Muscle layer of duodenum (tissue), 2 donors: ENCODE results near the gene H1-8.

ENCODE experiments used
- H3K27ac ChIP-seq: one replicate; pipeline ENCODE4 v1.7.0; 2013; ENCODE audit warnings: mild to moderate bottlenecking, low read length
- H3K27me3 ChIP-seq: one replicate; pipeline ENCODE4 v1.7.0; 2013; ENCODE audit warnings: low read depth, mild to moderate bottlenecking, control low read depth, low read length
- H3K36me3 ChIP-seq, 2 donors: one replicate each; pipeline ENCODE4 v1.7.0; 2013; ENCODE audit warnings: low read length in 2 of 2, control low read depth in 1 of 2, mild to moderate bottlenecking in 1 of 2; ENCODE audit not compliant: insufficient read depth in 2 of 2, control insufficient read depth in 1 of 2
- H3K4me1 ChIP-seq, 2 donors: one replicate each; pipeline ENCODE4 v1.7.0; 2013; ENCODE audit warnings: low read length in 2 of 2, mild to moderate bottlenecking in 2 of 2, control low read depth in 1 of 2, moderate library complexity in 1 of 2; ENCODE audit not compliant: insufficient read depth in 2 of 2, control insufficient read depth in 1 of 2
- H3K4me3 ChIP-seq, 2 donors: one replicate each; pipeline ENCODE4 v1.7.0; 2013; ENCODE audit warnings: low read length in 2 of 2, low read depth in 1 of 2, mild to moderate bottlenecking in 1 of 2
- H3K9me3 ChIP-seq, 2 donors: one replicate each; pipeline ENCODE4 v1.7.0; 2013; ENCODE audit warnings: low read length in 2 of 2, control low read depth in 1 of 2, mild to moderate bottlenecking in 1 of 2; ENCODE audit not compliant: control insufficient read depth in 1 of 2
- donor health status: healthy.

Gene H1-8

DNA sequence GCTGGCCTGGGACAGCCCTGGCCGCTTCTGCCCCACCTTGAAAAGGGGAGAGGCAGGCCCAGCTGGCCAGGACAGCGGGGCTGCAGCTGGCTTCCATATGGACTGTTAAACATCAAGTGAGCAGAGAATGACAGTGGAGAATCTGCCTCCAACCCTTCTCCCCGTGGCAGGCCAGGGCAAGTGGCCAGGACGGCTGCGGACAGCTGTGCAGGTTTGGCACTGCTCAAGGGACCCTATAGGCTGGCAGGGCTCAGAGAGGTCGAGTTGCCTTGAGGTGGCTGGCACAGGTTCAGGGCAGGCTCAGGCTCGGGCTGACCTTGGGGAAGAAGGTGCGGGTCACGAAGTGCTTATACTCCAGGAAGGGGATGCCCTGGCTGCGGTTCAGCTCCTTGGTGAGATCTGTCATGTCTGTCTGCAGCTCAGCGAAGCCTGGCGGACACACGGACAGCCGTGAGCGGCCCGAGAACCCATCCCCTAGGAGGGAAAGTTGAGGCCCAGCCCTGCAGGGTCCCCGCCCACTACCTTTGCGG lies 24.3 kb downstream of the H1-8 start:
- peaks cover 0 to 29% of the 10 kb centered on the region in 2 donors for H3K4me1 ChIP-seq
- H3K27ac ChIP-seq, result no peak overlapping the region
- peaks cover 16 to 51% of the 10 kb centered on the region in 2 donors for H3K36me3 ChIP-seq
- no peak overlapping the region for H3K4me3 ChIP-seq
- H3K27me3 ChIP-seq, result no peaks in the 10 kb centered on the region
- no peaks in the 10 kb centered on the region for H3K9me3 ChIP-seq

DNA sequence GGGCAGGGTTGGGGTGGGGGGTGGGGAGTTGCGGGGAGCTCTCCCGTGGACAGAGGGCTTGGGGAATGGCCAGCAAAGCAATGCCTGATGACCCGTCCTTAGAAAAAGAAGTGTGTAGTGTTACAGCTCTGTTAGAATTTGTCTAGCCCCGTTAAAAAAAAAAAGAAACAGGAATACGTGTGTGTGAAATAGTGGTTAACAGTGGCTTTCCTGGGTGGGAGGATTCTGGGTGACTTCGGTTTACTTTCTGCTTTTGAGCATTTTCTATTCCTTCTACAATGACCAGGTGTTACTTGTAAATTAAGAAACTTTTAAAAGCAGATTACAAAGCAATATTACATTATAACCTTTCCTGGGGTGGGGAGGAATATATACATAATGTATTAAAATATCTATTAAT lies 25.0 kb downstream of the H1-8 start:
- H3K36me3 ChIP-seq, result peaks cover 9 to 51% of the 10 kb centered on the region in 2 donors
- H3K27ac ChIP-seq, result no peak overlapping the region

DNA sequence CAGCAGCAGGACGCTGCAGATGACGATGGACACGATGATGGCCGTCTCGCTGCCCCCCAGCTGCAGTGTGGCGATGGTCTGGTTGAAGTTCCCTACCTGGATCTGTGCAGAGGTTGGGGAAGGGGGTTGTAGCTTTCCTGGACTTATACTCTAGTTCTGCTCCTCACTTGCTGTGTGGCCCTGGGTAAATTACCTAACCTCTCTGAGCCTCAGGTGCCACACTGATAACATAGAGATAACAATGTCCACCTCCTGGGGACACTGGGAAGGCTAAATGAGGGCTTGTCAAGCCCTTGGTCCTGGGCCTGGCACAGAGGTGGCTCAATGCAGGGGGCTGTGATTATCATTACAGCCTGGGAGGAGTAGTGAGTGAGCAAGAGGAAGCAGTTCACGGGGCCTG lies 26.9 kb downstream of the H1-8 start:
- no peaks in the 10 kb centered on the region for H3K27me3 ChIP-seq
- peaks cover 4 to 58% of the 10 kb centered on the region in 2 donors for H3K36me3 ChIP-seq
- peaks cover 0 to 20% of the 10 kb centered on the region in 2 donors for H3K4me1 ChIP-seq
- H3K4me3 ChIP-seq, result no peak overlapping the region
- no peak overlapping the region for H3K27ac ChIP-seq
- no peaks in the 10 kb centered on the region for H3K9me3 ChIP-seq

More for the DNA sequence above, 25.0 kb downstream of the H1-8 start:
- no peaks in the 10 kb centered on the region for H3K9me3 ChIP-seq
- H3K4me3 ChIP-seq, result no peak overlapping the region
- H3K27me3 ChIP-seq, result no peaks in the 10 kb centered on the region
- peaks cover 0 to 29% of the 10 kb centered on the region in 2 donors for H3K4me1 ChIP-seq

DNA sequence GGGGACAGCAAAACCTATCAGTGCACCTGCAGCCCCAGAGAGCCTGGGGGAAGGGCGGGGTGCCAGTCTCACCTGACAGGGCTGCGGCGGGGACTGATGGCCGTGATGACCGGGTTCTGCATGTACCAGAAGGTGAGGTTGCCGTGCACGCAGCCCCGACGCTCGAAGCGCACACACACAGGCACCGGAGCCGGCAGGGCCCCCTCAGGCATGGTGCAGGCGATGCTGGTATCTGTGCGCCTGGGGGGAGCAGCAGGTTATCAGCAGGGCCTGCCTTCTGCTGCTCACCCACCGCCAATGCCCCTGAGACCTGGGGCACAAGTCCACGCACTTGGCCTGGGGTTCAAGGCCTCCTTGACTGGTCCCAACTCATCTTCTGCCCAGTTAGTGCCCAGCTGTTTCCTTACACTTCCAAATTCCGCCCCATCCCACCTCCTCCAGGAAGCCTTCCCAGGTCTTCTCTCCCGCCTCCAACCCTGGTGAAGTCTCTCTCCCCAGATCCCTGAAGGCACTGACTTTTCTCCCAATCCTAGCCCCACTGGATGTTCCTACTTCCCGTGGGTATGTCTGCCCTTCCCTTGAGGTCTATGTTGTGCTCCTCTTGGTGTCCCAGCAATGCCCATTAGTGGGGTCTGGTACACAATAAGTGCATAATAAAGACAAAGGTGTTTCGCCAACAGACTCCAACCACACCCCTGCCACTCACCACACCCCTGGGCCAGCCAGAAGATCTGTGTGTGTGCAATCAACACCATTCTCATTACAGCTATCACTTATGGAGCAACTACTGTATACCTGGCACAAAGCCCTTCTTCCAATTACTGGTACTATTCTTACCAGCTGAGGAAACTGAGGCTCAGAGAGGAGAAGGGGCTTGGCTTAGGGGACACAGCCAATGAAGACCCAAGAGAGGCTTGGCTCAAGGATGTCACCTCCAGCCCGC lies 28.9 kb downstream of the H1-8 start:
- Histone ChIP-seq H3K36me3 (peaks cover 0 to 47% of the 10 kb centered on the region in 2 donors), H3K27ac (no peak overlapping the region)

DNA sequence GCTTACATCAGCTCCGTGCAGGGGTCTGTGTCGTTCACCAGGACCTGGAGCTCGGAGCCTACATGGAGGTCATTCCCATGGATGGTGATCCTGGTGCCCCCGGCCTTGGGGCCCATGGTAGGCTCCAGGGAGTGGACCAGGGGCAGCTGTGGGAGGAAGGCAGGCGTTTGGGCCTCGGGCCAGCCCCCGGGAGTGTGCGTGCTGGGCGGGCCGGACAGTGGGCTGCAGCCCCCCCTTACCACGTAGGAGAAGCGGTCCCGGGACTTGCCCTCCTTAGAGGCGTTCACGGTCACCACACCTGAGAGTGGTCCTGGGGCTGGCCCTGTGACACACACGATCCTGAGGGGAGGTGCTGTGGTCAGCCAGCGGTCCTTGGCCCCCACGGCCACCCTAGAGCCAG lies 29.6 kb downstream of the H1-8 start:
- no peak overlapping the region for H3K27ac ChIP-seq
- no peaks in the 10 kb centered on the region for H3K27me3 ChIP-seq
- peaks cover 0 to 42% of the 10 kb centered on the region in 2 donors for H3K36me3 ChIP-seq
- no peaks in the 10 kb centered on the region for H3K9me3 ChIP-seq
- H3K4me3 ChIP-seq, result no peak overlapping the region
- H3K4me1 ChIP-seq, result peaks cover 6% of the 10 kb centered on the region in 2 donors

More for the DNA sequence above, 28.9 kb downstream of the H1-8 start:
- no peaks in the 10 kb centered on the region for H3K27me3 ChIP-seq
- H3K4me3 ChIP-seq, result no peak overlapping the region
- no peaks in the 10 kb centered on the region for H3K9me3 ChIP-seq
- H3K4me1 ChIP-seq, result peaks cover 6 to 10% of the 10 kb centered on the region in 2 donors

DNA sequence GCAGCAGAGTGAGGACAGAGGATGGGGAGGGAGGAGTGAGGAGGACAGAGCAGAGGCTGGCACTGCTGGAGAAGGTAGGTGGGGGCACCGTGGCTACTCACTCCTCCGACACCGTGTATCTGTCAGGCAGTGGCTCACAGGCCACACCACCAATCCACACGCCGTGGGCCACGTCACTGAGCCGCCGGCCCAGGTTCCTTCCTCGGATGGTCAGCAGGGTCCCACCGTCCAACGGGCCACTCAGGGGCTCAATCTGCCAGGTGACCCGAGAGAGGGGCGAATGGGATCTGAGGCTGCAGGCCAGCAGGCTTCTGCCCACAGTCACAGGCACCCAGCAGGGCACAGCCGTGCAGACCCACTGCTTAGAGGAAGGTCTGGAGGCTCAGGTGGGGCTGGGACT lies 30.5 kb downstream of the H1-8 start:
- Histone ChIP-seq H3K4me1 (peaks cover 6 to 12% of the 10 kb centered on the region in 2 donors), H3K4me3 (no peak overlapping the region), H3K9me3 (no peaks in the 10 kb centered on the region), H3K36me3 (peaks cover 0 to 42% of the 10 kb centered on the region in 2 donors), H3K27me3 (no peaks in the 10 kb centered on the region), H3K27ac (no peak overlapping the region)

DNA sequence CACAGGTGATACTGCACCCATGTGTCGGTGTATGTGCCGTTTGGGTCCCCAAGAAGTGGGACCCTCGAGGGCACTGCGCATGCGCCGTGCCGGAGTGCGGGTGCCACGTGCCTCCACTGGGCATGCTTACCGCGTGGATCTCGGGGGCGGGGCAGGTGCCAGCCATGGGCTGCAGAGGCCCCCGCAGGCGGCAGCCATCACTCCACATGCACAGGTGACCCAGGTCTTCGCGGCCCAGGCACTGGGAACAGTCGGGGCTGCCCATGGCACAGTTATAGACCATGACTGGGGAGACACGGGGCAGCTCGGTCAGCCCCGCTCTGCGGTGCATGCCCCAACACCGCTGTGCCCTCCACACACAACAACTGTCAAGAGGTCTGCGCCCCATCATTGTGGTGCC lies 31.2 kb downstream of the H1-8 start:
- H3K27me3 ChIP-seq, result no peaks in the 10 kb centered on the region
- H3K9me3 ChIP-seq, result no peaks in the 10 kb centered on the region
- no peak overlapping the region for H3K27ac ChIP-seq
- H3K4me3 ChIP-seq, result no peak overlapping the region
- peaks cover 6 to 18% of the 10 kb centered on the region in 2 donors for H3K4me1 ChIP-seq
- peaks cover 0 to 42% of the 10 kb centered on the region in 2 donors for H3K36me3 ChIP-seq

DNA sequence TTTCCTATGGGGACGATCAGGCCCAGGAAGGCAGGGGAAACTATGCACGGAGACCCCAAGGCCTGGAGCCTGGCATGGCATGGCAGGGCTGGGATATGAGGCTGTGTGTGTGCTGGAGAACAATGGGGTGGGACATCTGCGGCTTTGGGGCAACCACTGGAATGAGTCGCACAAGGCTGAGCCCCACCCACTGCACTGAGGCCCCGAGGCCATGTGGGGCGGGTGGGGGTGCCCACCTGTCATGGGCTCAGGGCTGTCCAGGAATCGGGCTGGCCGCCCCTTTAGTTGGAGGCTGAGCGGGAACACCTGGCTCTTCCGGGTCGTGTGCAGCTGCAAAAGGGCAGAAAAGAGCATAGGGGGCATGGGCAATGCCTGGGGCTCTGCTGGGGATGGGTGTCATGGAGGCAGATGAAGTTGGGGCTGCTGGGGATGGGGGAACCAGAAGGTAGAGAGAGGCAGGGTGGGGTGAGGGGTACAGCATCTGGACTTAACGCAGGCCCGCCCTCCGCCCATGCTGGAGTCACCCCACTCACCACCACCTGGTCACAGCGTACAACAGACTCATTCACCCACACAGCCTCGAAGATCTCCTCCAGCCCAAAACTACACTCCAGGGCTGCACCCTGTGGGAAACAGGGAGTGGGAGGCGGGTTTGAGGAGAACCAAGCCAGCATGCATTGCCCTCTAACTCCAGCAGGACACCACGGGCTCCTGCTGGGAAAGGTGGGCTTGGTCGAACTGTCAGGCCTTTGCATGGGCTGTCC lies 32.4 kb downstream of the H1-8 start:
- H3K27me3 ChIP-seq, result no peaks in the 10 kb centered on the region
- H3K9me3 ChIP-seq, result no peaks in the 10 kb centered on the region
- H3K36me3 ChIP-seq, result peaks cover 0 to 35% of the 10 kb centered on the region in 2 donors
- H3K4me1 ChIP-seq, result peaks cover 6 to 18% of the 10 kb centered on the region in 2 donors
- no peak overlapping the region for H3K4me3 ChIP-seq
- no peak overlapping the region for H3K27ac ChIP-seq

DNA sequence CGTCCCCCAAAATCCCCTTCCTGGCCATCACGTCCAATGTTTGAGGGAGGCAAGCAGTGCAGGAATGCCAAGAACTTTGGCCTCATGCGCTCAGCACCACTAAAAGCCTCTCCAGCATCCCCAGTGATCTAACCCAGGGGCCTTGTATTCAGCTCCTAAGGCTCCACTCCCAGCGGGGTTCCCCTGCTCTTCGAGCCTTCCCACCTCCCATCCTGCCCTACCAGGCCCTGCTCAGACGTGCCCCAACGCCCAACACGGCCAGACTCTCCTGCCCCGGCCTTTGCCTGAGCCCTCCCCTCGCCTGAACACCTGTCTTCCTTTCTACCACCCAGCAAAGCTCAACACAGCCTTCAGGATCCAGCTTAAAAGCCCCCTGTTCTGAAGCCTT lies 33.0 kb downstream of the H1-8 start:
- no peak overlapping the region for H3K4me3 ChIP-seq
- H3K4me1 ChIP-seq, result peaks cover 6 to 18% of the 10 kb centered on the region in 2 donors
- peaks cover 0 to 30% of the 10 kb centered on the region in 2 donors for H3K36me3 ChIP-seq
- no peak overlapping the region for H3K27ac ChIP-seq
- H3K9me3 ChIP-seq, result no peaks in the 10 kb centered on the region
- no peaks in the 10 kb centered on the region for H3K27me3 ChIP-seq

DNA sequence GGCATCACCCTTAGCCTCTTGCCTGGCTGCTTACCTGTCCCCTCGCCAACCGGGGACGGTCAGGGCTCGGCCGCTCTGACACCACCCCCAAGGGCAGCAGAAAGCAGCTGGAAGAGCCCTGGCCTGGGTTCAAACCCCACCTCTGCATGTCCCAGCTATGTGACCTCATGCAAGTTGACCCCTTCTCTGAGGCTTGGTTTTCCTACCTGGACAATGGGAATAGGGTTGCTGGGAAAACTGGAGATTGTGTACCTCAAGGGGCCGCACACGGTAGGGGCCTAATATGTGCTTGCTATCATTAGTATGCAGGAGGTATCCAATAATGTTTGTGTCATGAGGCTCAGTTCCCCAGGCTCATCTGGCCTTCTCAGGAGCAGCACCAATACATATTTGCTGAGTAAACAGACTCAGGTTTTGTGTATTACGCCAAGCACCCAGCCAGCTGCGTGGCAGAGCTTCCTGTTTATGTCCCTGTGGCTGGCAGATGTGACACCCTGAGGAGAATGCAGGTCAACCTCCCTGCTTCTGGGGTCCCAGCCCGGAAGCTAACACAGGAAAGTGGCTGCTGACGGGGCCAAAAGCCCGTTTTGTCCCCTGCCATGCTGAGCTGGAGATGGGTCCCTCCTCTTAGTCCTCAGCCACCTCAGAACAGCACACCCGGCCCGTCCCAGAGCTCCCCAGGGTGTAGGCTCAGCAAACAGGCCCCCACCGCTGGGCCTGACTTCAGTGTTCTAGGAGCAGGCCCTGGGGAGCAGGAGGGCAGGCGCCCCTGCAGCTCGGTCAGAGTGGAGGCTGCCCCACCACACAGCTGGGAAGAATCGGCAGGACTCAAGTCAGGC lies 33.8 kb downstream of the H1-8 start:
- H3K36me3 ChIP-seq, result peaks cover 0 to 22% of the 10 kb centered on the region in 2 donors
- H3K27me3 ChIP-seq, result no peaks in the 10 kb centered on the region
- peaks cover 6 to 18% of the 10 kb centered on the region in 2 donors for H3K4me1 ChIP-seq
- no peaks in the 10 kb centered on the region for H3K9me3 ChIP-seq
- H3K4me3 ChIP-seq, result no peak overlapping the region
- H3K27ac ChIP-seq, result no peak overlapping the region
